ENCODE measurements around the gene FUZ. TPM values are rescaled to one million over a fixed set of nuclear protein-coding genes. Genes with fewer than 3 reads are reported as not detected.

The FUZ gene
- polyA plus RNA-seq, 1 of the 3 experiments (the other 2 are of a cell fraction), result 29.9 TPM

DNA sequence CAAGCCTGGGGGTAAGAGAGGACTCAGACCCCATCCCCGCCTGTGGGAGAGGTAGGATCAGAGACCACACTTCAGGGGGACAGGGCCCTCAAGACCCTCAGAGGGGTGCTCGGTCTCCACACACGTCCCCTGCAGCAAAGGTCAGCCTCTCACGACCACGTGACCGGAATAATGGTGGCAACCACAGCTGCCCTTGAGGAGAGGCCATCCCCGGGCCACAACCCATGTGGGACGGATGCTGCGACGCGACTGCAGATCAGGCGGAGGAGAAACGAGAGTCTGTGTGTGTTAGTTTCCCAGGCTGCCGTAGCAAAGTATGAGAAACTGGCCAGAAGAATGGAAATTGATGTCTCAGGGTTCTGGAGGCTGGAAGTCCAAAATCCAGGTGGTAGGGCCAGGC is 13.9 kb upstream of the FUZ start:
- H4K20me1 ChIP-seq (ENCODE audit: insufficient read depth), result 0 out of 2 replicates have a peak, but pooled peaks cover 8% of the 10 kb centered on the region
- H3K9me3 ChIP-seq, result no peaks in the 10 kb centered on the region
- H3F3A ChIP-seq (replicated peaks; ENCODE audit: insufficient read depth), result no peaks in the 10 kb centered on the region
- H2AFZ ChIP-seq (ENCODE audit: low read depth), result no peak overlapping the region
- no peak for DNase-seq
- H3K27ac ChIP-seq (ENCODE audit: low read depth in 2 of 2, low read length in 1 of 2), result no peak overlapping the region
- POLR2A ChIA-PET, result no interaction called here
- no peaks in the 10 kb centered on the region for H3K9me2 ChIP-seq
- peaks cover 50% of the 10 kb centered on the region for H3K79me2 ChIP-seq (ENCODE audit: insufficient read depth)
- CTCF ChIA-PET, result no interaction called here
- H3K4me2 ChIP-seq, result no peak overlapping the region
- H3K36me3 ChIP-seq (replicated peaks in 1 of 2; ENCODE audit: control insufficient read depth in 1 of 2, insufficient read depth in 2 of 2, low read length in 1 of 2), result peaks cover 0 to 19% of the 10 kb centered on the region in 2 experiments
- H3K27me3 ChIP-seq (ENCODE audit: insufficient read depth), result no peaks in the 10 kb centered on the region
- H3K4me1 ChIP-seq (ENCODE audit: control insufficient read depth in 1 of 2, insufficient read depth in 2 of 2, low read depth in 1 of 2, low read length in 1 of 2), result no peaks in the 10 kb centered on the region
- WGBS (ENCODE audit: low lambda C conversion rate), result 95% methylated on average over 12 of the region's 14 CpGs
- no peak overlapping the region for H3K4me3 ChIP-seq (ENCODE audit: low read depth in 2 of 2, low read length in 1 of 2)
- no peak for TF ChIP-seq GABPA (IDR thresholded peaks at IDR 0.05; ENCODE audit: low read depth)
- TF ChIP-seq MXI1 (IDR thresholded peaks at IDR 0.05; ENCODE audit: low read depth, low read length), result no peak
- no peak for TF ChIP-seq USF1 (IDR thresholded peaks at IDR 0.05; ENCODE audit: borderline replicate concordance, low read depth)
- TF ChIP-seq TEAD4 (IDR thresholded peaks at IDR 0.05; ENCODE audit: borderline replicate concordance, insufficient read depth), result no peak
- no peak overlapping the region for H3K9ac ChIP-seq

DNA sequence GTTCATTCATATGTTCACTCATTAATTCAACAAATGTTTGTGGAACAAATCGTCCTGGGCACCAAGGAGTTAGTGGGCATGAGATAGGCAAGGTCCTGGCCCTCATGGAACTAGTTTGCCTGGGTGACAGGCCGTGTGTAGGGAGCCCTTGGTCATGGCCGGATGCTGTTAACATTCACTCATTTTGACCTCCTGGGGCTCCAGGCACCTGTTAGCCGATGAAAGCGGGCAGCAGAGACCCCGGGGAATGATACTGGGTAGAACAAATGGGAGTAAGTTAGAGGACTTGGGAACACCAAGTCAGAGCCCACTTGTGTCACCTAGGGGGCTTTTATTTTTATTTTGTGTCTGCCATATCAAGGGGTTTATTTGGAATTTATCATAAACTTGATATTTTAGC is 11.6 kb upstream of the FUZ start:
- no peak for DNase-seq
- Histone ChIP-seq H2AFZ (ENCODE audit: low read depth) (no peak overlapping the region), H3K36me3 (replicated peaks in 1 of 2; ENCODE audit: control insufficient read depth in 1 of 2, insufficient read depth in 2 of 2, low read length in 1 of 2) (peaks cover 0 to 14% of the 10 kb centered on the region in 2 experiments), H4K20me1 (ENCODE audit: insufficient read depth) (0 out of 2 replicates have a peak, but pooled peaks cover 7% of the 10 kb centered on the region), H3K9ac (no peak overlapping the region), H3K9me2 (no peaks in the 10 kb centered on the region), H3K9me3 (no peaks in the 10 kb centered on the region), H3K79me2 (ENCODE audit: insufficient read depth) (peaks cover 74% of the 10 kb centered on the region), H3K27ac (ENCODE audit: low read depth in 2 of 2, low read length in 1 of 2) (no peak overlapping the region), H3K4me1 (ENCODE audit: control insufficient read depth in 1 of 2, insufficient read depth in 2 of 2, low read depth in 1 of 2, low read length in 1 of 2) (peaks cover 0 to 8% of the 10 kb centered on the region in 2 experiments; a peak in 1 of 4 replicates), H3K4me2 (no peak overlapping the region), H3K4me3 (ENCODE audit: low read depth in 2 of 2, low read length in 1 of 2) (no peak overlapping the region), H3F3A (replicated peaks; ENCODE audit: insufficient read depth) (no peaks in the 10 kb centered on the region), H3K27me3 (ENCODE audit: insufficient read depth) (no peaks in the 10 kb centered on the region)
- TF ChIP-seq POLR2AphosphoS5 (IDR thresholded peaks at IDR 0.05; ENCODE audit: low read depth, low read length) (no peak), NRF1 (IDR thresholded peaks at IDR 0.05; ENCODE audit: low read depth, low read length) (no peak), TEAD4 (IDR thresholded peaks at IDR 0.05; ENCODE audit: borderline replicate concordance, insufficient read depth) (no peak), TCF12 (IDR thresholded peaks at IDR 0.05) (no peak), RFX5 (IDR thresholded peaks at IDR 0.05; ENCODE audit: low read length) (no peak), GABPA (IDR thresholded peaks at IDR 0.05; ENCODE audit: low read depth) (no peak), CTCF (IDR thresholded peaks at IDR 0.05) (no peak), RAD21 (IDR thresholded peaks at IDR 0.05; ENCODE audit: low read length) (no peak), EP300 (IDR thresholded peaks at IDR 0.05; ENCODE audit: borderline replicate concordance in 1 of 2, low read depth in 1 of 2, low read length in 1 of 2) (no peak), RXRA (IDR thresholded peaks at IDR 0.05; ENCODE audit: borderline replicate concordance, low read depth) (no peak), MEF2A (IDR thresholded peaks at IDR 0.05; ENCODE audit: borderline replicate concordance, low read depth) (no peak), ELF1 (IDR thresholded peaks at IDR 0.05) (no peak), USF2 (IDR thresholded peaks at IDR 0.05; ENCODE audit: borderline replicate concordance, low read depth, low read length) (no peak), FOSL2 (IDR thresholded peaks at IDR 0.05; ENCODE audit: borderline replicate concordance, low read depth) (no peak), NFIC (IDR thresholded peaks at IDR 0.05; ENCODE audit: borderline replicate concordance) (no peak), SIN3A (IDR thresholded peaks at IDR 0.05; ENCODE audit: borderline replicate concordance, low read depth, low read length) (no peak)
- TF ChIP-seq, protein P1, sequence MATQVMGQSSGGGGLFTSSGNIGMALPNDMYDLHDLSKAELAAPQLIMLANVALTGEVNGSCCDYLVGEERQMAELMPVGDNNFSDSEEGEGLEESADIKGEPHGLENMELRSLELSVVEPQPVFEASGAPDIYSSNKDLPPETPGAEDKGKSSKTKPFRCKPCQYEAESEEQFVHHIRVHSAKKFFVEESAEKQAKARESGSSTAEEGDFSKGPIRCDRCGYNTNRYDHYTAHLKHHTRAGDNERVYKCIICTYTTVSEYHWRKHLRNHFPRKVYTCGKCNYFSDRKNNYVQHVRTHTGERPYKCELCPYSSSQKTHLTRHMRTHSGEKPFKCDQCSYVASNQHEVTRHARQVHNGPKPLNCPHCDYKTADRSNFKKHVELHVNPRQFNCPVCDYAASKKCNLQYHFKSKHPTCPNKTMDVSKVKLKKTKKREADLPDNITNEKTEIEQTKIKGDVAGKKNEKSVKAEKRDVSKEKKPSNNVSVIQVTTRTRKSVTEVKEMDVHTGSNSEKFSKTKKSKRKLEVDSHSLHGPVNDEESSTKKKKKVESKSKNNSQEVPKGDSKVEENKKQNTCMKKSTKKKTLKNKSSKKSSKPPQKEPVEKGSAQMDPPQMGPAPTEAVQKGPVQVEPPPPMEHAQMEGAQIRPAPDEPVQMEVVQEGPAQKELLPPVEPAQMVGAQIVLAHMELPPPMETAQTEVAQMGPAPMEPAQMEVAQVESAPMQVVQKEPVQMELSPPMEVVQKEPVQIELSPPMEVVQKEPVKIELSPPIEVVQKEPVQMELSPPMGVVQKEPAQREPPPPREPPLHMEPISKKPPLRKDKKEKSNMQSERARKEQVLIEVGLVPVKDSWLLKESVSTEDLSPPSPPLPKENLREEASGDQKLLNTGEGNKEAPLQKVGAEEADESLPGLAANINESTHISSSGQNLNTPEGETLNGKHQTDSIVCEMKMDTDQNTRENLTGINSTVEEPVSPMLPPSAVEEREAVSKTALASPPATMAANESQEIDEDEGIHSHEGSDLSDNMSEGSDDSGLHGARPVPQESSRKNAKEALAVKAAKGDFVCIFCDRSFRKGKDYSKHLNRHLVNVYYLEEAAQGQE (IDR thresholded peaks at IDR 0.05; ENCODE audit: low read depth, low read length), result no peak
- TF ChIP-seq, protein P2, sequence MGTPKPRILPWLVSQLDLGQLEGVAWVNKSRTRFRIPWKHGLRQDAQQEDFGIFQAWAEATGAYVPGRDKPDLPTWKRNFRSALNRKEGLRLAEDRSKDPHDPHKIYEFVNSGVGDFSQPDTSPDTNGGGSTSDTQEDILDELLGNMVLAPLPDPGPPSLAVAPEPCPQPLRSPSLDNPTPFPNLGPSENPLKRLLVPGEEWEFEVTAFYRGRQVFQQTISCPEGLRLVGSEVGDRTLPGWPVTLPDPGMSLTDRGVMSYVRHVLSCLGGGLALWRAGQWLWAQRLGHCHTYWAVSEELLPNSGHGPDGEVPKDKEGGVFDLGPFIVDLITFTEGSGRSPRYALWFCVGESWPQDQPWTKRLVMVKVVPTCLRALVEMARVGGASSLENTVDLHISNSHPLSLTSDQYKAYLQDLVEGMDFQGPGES (IDR thresholded peaks at IDR 0.05; ENCODE audit: low read depth, low read length), result no peak
- CTCF ChIA-PET, result interaction anchor here (0.6 to 1.2 kb wide), 2 partner anchors 26 to 111 kb away, joined by 3 read pairs; no protein-coding TSS in a partner anchor
- POLR2A ChIA-PET, result interaction anchor here (0.6 kb wide), 1 partner anchor 1524 kb away, joined by 3 read pairs; no protein-coding TSS in a partner anchor
- WGBS (ENCODE audit: low lambda C conversion rate), result 86% methylated on average over 6 of the region's 6 CpGs

Data from SK-N-SH (cell line).